Nephron progenitor cell (in vitro differentiated cells): ENCODE data around the gene SIPA1.

Experiments used
- DNase-seq: peaks from one replicate; pipeline ENCODE4 v3.0.0; 2021
- H3K27ac Mint-ChIP-seq: 2 replicates; pipeline ENCODE4 v1.8.0; 2021; ENCODE audit warnings: mild to moderate bottlenecking, moderate library complexity, mixed read lengths
- H3K27me3 Mint-ChIP-seq: 2 replicates; pipeline ENCODE4 v1.8.0; 2021; ENCODE audit warnings: mild to moderate bottlenecking, low read depth, mixed read lengths; ENCODE audit not compliant: poor library complexity
- H3K36me3 Mint-ChIP-seq: 2 replicates; pipeline ENCODE4 v1.8.0; 2021; ENCODE audit warnings: low read depth, mixed read lengths
- H3K4me1 Mint-ChIP-seq: 2 replicates; pipeline ENCODE4 v1.8.0; 2021; ENCODE audit warnings: mixed read lengths
- H3K4me3 Mint-ChIP-seq: 2 replicates; pipeline ENCODE4 v1.8.0; 2021; ENCODE audit warnings: mild to moderate bottlenecking, moderate library complexity, mixed read lengths
- H3K9me3 Mint-ChIP-seq: 2 replicates; pipeline ENCODE4 v1.8.0; 2021; ENCODE audit warnings: mild to moderate bottlenecking, moderate library complexity, mixed read lengths
- TF ChIP-seq, protein P1 (sequence below): fragments of 200-600 bp; sonication (generic); IDR thresholded peaks from 2 replicates; pipeline ENCODE4 v1.5.0; 2021; ENCODE audit warnings: antibody characterized with exemption

The SIPA1 gene

DNA sequence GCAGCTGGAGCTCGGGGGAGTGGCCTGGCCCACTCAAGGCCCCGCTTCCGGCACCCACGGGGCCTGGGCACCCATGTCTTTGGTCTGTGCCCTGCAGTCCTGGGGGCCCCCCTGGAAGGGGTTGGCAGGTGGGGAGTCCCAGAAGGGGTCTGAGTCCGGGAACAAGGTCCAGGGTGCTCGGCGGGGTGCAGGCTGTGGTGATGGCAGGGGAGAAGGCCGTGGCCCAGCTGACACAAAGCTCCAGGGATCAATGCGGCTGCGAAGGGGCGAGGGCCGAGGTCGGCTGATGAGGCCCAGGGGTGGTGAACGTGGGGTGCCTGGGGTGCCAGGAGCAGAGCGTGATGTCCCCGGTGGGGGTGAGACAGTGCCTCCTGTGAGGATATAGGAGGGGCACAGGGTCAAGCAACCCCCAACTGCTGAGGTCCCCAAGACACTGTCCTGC lies 39.6 kb upstream of the SIPA1 start:
- DNase-seq, result no peak
- H3K9me3 Mint-ChIP-seq, result no peaks in the 10 kb centered on the region
- H3K36me3 Mint-ChIP-seq, result peaks cover 23% of the 10 kb centered on the region
- no peak overlapping the region for H3K27ac Mint-ChIP-seq
- H3K27me3 Mint-ChIP-seq, result peaks cover 15% of the 10 kb centered on the region
- TF ChIP-seq, protein P1, sequence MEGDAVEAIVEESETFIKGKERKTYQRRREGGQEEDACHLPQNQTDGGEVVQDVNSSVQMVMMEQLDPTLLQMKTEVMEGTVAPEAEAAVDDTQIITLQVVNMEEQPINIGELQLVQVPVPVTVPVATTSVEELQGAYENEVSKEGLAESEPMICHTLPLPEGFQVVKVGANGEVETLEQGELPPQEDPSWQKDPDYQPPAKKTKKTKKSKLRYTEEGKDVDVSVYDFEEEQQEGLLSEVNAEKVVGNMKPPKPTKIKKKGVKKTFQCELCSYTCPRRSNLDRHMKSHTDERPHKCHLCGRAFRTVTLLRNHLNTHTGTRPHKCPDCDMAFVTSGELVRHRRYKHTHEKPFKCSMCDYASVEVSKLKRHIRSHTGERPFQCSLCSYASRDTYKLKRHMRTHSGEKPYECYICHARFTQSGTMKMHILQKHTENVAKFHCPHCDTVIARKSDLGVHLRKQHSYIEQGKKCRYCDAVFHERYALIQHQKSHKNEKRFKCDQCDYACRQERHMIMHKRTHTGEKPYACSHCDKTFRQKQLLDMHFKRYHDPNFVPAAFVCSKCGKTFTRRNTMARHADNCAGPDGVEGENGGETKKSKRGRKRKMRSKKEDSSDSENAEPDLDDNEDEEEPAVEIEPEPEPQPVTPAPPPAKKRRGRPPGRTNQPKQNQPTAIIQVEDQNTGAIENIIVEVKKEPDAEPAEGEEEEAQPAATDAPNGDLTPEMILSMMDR, result no peak
- peaks cover 14% of the 10 kb centered on the region for H3K4me1 Mint-ChIP-seq
- no peak overlapping the region for H3K4me3 Mint-ChIP-seq

- Mint-ChIP-seq H3K36me3 (peaks cover 33% of the 10 kb centered on the region), H3K9me3 (no peaks in the 10 kb centered on the region), H3K27me3 (peaks cover 4% of the 10 kb centered on the region), H3K4me1 (peaks cover 4% of the 10 kb centered on the region), H3K4me3 (no peak overlapping the region), H3K27ac (peak overlapping the region; percentile 92)
- no peak for DNase-seq
- TF ChIP-seq, protein P1, result no peak
These were observed 38.5 kb upstream of the SIPA1 start for GRCh38 chr11:65599216-65599954.

GRCh38 chr11:65599955-65600246 lies 38.0 kb upstream of the SIPA1 start:
- no peaks in the 10 kb centered on the region for H3K9me3 Mint-ChIP-seq
- peaks cover 3% of the 10 kb centered on the region for H3K27me3 Mint-ChIP-seq
- H3K4me1 Mint-ChIP-seq, result peaks cover 3% of the 10 kb centered on the region
- TF ChIP-seq, protein P1, result no peak
- peaks cover 36% of the 10 kb centered on the region for H3K36me3 Mint-ChIP-seq
- no peak overlapping the region for H3K4me3 Mint-ChIP-seq
- no peak for DNase-seq
- no peak overlapping the region for H3K27ac Mint-ChIP-seq

DNA sequence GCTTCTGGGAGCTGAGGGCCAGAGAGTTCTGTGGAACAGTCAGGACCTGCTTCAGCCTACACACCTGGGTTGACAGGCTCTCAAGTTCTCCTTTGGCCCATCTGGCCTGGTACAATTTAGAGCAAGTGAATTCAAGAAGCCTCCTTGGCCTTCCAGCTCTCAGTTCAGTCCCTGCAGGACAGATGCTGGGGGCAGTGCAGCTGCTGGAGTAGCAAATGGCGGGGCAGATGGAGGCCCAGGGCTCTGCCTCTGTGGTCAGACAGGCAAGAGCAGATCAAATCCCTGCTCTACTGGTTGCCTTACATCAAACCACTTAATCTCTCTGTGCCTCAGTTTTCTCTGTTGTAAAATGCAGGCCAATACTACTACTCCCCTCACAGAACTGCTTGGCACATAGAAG lies 33.6 kb upstream of the SIPA1 start:
- H3K27ac Mint-ChIP-seq, result no peak overlapping the region
- TF ChIP-seq, protein P1, result no peak
- no peaks in the 10 kb centered on the region for H3K9me3 Mint-ChIP-seq
- DNase-seq, result no peak
- no peaks in the 10 kb centered on the region for H3K27me3 Mint-ChIP-seq
- H3K36me3 Mint-ChIP-seq, result peaks cover 38% of the 10 kb centered on the region
- H3K4me3 Mint-ChIP-seq, result no peak overlapping the region
- H3K4me1 Mint-ChIP-seq, result peaks cover 12% of the 10 kb centered on the region

GRCh38 chr11:65606876-65607613 lies 30.9 kb upstream of the SIPA1 start:
- Mint-ChIP-seq H3K36me3 (peaks cover 44% of the 10 kb centered on the region), H3K4me3 (peak overlapping the region; percentile 55), H3K27me3 (peaks cover 9% of the 10 kb centered on the region), H3K27ac (no peak overlapping the region), H3K9me3 (no peaks in the 10 kb centered on the region), H3K4me1 (peaks cover 36% of the 10 kb centered on the region)
- TF ChIP-seq, protein P1, result no peak
- DNase-seq, result peak; percentile 96
